Activated naive CD4-positive, alpha-beta T cell treated with Interleukin-2 at 50 U/mL for 16 hours (primary cell): ENCODE results near the gene TOX2.

Source experiments
- DNase-seq: peaks from one replicate; pipeline ENCODE4 v3.0.0-alpha.2; 2020

Gene TOX2

GRCh38 chr20:44113618-44114376 is 199.1 kb downstream of the TOX2 start:
- no peak for DNase-seq

DNA sequence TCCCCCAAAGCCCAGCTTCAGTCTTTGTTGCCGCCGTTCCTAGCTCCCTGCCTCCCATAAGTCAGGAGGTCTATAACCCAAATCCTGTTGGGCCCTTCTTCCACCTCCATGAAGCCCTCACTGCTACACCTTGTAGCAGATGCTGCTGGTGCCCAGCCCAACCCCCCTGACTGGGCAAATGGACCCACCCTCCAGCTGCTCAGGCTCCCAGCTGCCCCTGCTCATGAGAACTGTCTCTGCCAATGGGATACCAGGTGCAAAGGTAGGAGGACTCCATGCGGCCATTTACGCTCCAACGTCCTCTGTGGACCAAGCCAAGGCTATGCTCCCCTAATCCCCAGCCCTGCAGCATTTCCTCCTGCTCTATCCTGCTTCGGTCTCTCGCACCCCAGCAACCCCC is 200.5 kb downstream of the TOX2 start:
- no peak for DNase-seq

GRCh38 chr20:44115762-44116644 is 201.4 kb downstream of the TOX2 start:
- DNase-seq, result no peak

- no peak for DNase-seq
These were observed 202.9 kb downstream of the TOX2 start for GRCh38 chr20:44117296-44118184.

DNA sequence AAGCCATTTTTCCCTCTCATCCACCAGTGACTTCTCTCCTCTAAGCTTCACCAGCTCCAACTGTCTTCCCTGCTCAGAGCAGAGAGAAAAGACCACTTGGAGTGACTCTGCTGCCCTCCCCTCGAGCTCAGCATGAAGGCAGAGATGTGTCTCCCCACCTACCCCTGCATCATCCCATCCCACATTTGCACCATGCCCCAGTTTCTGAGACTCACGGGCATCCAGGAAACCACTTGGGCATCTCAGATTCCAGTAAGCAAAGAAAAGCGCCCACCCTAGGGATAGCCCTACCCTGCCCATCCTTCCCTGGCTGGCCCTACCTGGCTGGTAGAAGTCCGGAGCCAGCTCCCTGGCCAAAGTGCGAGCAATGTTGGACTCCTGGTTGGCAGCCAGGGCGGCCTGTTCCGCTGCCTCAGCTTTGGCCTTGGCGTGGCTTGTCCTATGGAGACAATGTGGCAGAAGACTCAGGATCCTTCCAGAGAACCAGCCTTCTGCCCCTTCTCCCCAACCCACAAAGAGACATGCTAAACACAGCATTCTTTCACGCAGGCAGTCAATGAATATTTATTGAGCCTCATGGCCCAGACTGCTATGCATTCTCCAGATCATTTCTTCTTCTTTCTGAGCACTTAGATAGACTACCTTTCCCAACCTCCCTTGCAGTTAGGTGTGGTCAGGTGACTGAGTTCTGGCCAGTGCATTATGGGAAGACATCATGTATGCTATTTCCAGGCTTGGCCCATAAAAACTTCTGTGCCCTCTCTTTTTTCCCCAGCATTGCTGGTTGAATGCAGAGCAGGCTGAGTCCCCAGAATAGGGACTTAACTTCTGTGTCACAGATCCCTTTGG is 203.8 kb downstream of the TOX2 start:
- no peak for DNase-seq
